ENCODE data around the gene ITGB4.

DNA sequence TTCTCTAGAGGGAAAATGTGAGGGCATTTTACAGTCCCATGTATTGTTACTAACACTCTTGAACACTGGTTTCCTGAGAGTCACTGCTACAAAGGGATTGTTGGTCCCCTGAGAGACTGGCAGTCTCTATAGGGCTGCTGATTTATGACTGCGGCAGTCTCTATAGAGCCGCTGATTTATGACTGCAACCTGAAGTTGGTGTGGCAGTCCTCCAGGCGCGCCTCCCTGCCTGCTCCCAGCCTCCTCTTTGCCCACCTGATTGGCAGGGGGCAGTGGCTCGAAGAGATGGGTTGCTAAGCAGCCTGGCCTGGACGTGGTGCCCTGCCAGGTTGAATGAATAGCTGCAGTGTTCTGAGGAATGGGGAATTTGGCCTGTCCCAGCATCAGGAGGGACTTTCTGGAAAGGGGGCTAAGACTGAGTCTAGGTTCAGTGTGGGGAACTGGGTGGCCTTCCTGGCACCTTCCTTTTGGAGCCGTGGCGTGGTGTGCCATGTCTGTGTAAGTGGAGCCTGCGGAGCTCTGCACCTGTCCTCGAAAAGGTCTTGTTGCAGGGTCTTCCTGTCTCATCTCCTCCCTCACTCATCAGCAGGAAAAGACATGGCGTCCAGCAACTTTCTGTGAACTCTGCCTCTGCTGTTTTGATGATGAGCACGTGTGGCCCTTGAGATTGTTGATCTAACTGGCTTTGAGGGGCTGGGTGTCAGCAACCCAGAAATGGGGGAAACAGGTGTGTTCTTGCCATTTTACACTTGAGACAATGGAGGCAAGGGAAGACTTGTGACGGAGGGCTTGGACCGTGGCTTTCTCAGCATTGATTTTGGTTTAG lies 29.2 kb upstream of the ITGB4 start:
- TF ChIP-seq EP300 (IDR thresholded peaks at IDR 0.05): no peak
- TF ChIP-seq, protein P1, sequence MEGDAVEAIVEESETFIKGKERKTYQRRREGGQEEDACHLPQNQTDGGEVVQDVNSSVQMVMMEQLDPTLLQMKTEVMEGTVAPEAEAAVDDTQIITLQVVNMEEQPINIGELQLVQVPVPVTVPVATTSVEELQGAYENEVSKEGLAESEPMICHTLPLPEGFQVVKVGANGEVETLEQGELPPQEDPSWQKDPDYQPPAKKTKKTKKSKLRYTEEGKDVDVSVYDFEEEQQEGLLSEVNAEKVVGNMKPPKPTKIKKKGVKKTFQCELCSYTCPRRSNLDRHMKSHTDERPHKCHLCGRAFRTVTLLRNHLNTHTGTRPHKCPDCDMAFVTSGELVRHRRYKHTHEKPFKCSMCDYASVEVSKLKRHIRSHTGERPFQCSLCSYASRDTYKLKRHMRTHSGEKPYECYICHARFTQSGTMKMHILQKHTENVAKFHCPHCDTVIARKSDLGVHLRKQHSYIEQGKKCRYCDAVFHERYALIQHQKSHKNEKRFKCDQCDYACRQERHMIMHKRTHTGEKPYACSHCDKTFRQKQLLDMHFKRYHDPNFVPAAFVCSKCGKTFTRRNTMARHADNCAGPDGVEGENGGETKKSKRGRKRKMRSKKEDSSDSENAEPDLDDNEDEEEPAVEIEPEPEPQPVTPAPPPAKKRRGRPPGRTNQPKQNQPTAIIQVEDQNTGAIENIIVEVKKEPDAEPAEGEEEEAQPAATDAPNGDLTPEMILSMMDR (IDR thresholded peaks at IDR 0.05): no peak

Data from ovary (tissue), 3 donors.